Left colon (tissue), 2 donors: ENCODE results near the gene LRRK1. TPM values are rescaled to one million over a fixed set of nuclear protein-coding genes. Genes with fewer than 3 reads are reported as not detected.

Experiments
- ATAC-seq: fragments of 200-7000 bp; cut with Tn5 transposase; one replicate; pipeline ENCODE4 v1.9.1; 2020; ENCODE audit warnings: mild to moderate bottlenecking, moderate library complexity
- DNase-seq, 2 donors: peaks; one replicate each; pipeline ENCODE4 v3.0.0-alpha.2; 2020
- intact Hi-C, 2 donors: fragments of 100-400 bp; cut with DNase I in 1 of 2; cut with micrococcal nuclease in 1 of 2; formaldehyde crosslinking; loops; one replicate each; pipeline versions ENCODE4 v1.11.2 to v1.14.0; 2022; cut with DNase I, micrococcal nuclease
- total RNA-seq, 2 donors: library from RNA; stranded (reverse); fragmentation: NEBNext Ultra II Directional; extraction: Animal tissue kit (Norgen Biotek cat#: 25700); gene quantifications; one replicate each; pipeline ENCODE4 v1.2.1, GENCODE V29; 2021
- donor health status: DM: no; HTN: no; CAD: no.
- donor health status: DM: yes; HTN: yes; CAD: no.

LRRK1 gene
- total RNA-seq, 2 donors from 2014 or later = 46.6 to 52.7 TPM

- intact Hi-C loops = no loop called here
- no peak for DNase-seq
- no peak for ATAC-seq
These were observed 105.7 kb downstream of the LRRK1 start for GRCh38 chr15:101024706-101025500.

GRCh38 chr15:101025501-101025885 lies 106.3 kb downstream of the LRRK1 start:
- no peak for ATAC-seq
- no peak for DNase-seq
- intact Hi-C loops = no loop called here

- intact Hi-C loops = no loop called here
- DNase-seq (no peak), ATAC-seq (no peak)
These were observed 106.9 kb downstream of the LRRK1 start for GRCh38 chr15:101025896-101026631.

GRCh38 chr15:101026656-101027272 lies 107.6 kb downstream of the LRRK1 start:
- intact Hi-C loops = no loop called here
- DNase-seq = no peak
- no peak for ATAC-seq

GRCh38 chr15:101027273-101027901 lies 108.2 kb downstream of the LRRK1 start:
- peak; percentile 46 for ATAC-seq
- intact Hi-C loops = no loop called here
- DNase-seq = peak in 1 of 2 donors; percentile 21

- intact Hi-C loops = no loop called here
- DNase-seq (no peak), ATAC-seq (no peak)
These were observed 108.8 kb downstream of the LRRK1 start for GRCh38 chr15:101027920-101028319.

GRCh38 chr15:101028321-101028720 lies 109.2 kb downstream of the LRRK1 start:
- no peak for ATAC-seq
- no peak for DNase-seq
- intact Hi-C loops = no loop called here

- intact Hi-C loops = no loop called here
- ATAC-seq (no peak), DNase-seq (no peak)
These were observed 109.7 kb downstream of the LRRK1 start for GRCh38 chr15:101028772-101029438.

GRCh38 chr15:101029971-101030661 lies 111.0 kb downstream of the LRRK1 start:
- no peak for DNase-seq
- ATAC-seq = no peak
- intact Hi-C loops = no loop called here

GRCh38 chr15:101031213-101031612 lies 112.1 kb downstream of the LRRK1 start:
- DNase-seq (no peak), ATAC-seq (no peak)
- intact Hi-C loops = no loop called here

- no peak for ATAC-seq
- intact Hi-C loops = no loop called here
- no peak for DNase-seq
These were observed 114.6 kb downstream of the LRRK1 start for GRCh38 chr15:101033801-101034200.

- no peak for ATAC-seq
- intact Hi-C loops = no loop called here
- no peak for DNase-seq
These were observed 116.5 kb downstream of the LRRK1 start for GRCh38 chr15:101035611-101036010.

- intact Hi-C loops = no loop called here
- ATAC-seq (no peak), DNase-seq (no peak)
These were observed 117.0 kb downstream of the LRRK1 start for GRCh38 chr15:101036189-101036588.

GRCh38 chr15:101037090-101037830 lies 118.1 kb downstream of the LRRK1 start:
- intact Hi-C loops = no loop called here
- ATAC-seq (no peak), DNase-seq (peak in 1 of 2 donors; percentile 4)

- intact Hi-C loops = no loop called here
- ATAC-seq = no peak
- DNase-seq = peak in 1 of 2 donors; percentile 19
These were observed 119.3 kb downstream of the LRRK1 start for GRCh38 chr15:101038327-101039003.

GRCh38 chr15:101039461-101039860 lies 120.3 kb downstream of the LRRK1 start:
- ATAC-seq = no peak
- intact Hi-C loops = no loop called here
- DNase-seq = no peak

- intact Hi-C loops = no loop called here
- ATAC-seq (no peak), DNase-seq (peak in 1 of 2 donors; percentile 3)
These were observed 123.2 kb downstream of the LRRK1 start for GRCh38 chr15:101042320-101042719.
